CD4-positive, alpha-beta T cell treated with Interleukin-17A for 1 hour (primary cell): ENCODE data around the gene VASH1.

Experiments
- DNase-seq: peaks from one replicate; pipeline ENCODE4 v3.0.0-alpha.2; 2020

VASH1 gene

GRCh38 chr14:76786601-76787000 is 25.3 kb downstream of the VASH1 start:
- no peak for DNase-seq

- no peak for DNase-seq
Observed at GRCh38 chr14:76792422-76792821, 31.2 kb downstream of the VASH1 start.

GRCh38 chr14:76793324-76793723 is 32.1 kb downstream of the VASH1 start:
- no peak for DNase-seq

GRCh38 chr14:76793956-76794355 is 32.7 kb downstream of the VASH1 start:
- DNase-seq = no peak

GRCh38 chr14:76806446-76806845 is 45.2 kb downstream of the VASH1 start:
- DNase-seq = no peak

- no peak for DNase-seq
Observed at GRCh38 chr14:76808011-76808410, 46.7 kb downstream of the VASH1 start.

- DNase-seq = no peak
Observed at GRCh38 chr14:76808990-76809389, 47.7 kb downstream of the VASH1 start.

GRCh38 chr14:76810525-76810924 is 49.3 kb downstream of the VASH1 start:
- no peak for DNase-seq

GRCh38 chr14:76810953-76811400 is 49.7 kb downstream of the VASH1 start:
- DNase-seq = peak; percentile 50

- DNase-seq = no peak
Observed at GRCh38 chr14:76811561-76811960, 50.3 kb downstream of the VASH1 start.

GRCh38 chr14:76812093-76812421 is 50.8 kb downstream of the VASH1 start:
- peak; percentile 17 for DNase-seq

GRCh38 chr14:76812422-76813383 is 51.4 kb downstream of the VASH1 start, which contains the start of gene ANGEL1:
TSS of gene ANGEL1 (minus strand) at chr14:76812882. CDS start at chr14:76812827, 55 bp downstream.
- peak; percentile 98 for DNase-seq

GRCh38 chr14:76814726-76815645 is 53.7 kb downstream of the VASH1 start:
- no peak for DNase-seq

- DNase-seq = no peak
Observed at GRCh38 chr14:76820700-76821099, 59.4 kb downstream of the VASH1 start.

- DNase-seq = no peak
Observed at GRCh38 chr14:76826122-76826521, 64.9 kb downstream of the VASH1 start, which contains the start of gene LRRC74A. TSS of gene LRRC74A (plus strand) at chr14:76826408. CDS start at chr14:76826698, 290 bp downstream.

GRCh38 chr14:76827696-76828296 is 66.5 kb downstream of the VASH1 start:
- DNase-seq = no peak

GRCh38 chr14:76828339-76829012 is 67.2 kb downstream of the VASH1 start:
- no peak for DNase-seq

GRCh38 chr14:76829013-76829365 is 67.7 kb downstream of the VASH1 start:
- DNase-seq = no peak

GRCh38 chr14:76829650-76830421 is 68.6 kb downstream of the VASH1 start:
- DNase-seq = no peak

GRCh38 chr14:76830556-76830955 is 69.3 kb downstream of the VASH1 start:
- no peak for DNase-seq

- no peak for DNase-seq
Observed at GRCh38 chr14:76832503-76832988, 71.3 kb downstream of the VASH1 start.
